ENCODE results near the gene PTPRCAP.

The PTPRCAP gene

DNA sequence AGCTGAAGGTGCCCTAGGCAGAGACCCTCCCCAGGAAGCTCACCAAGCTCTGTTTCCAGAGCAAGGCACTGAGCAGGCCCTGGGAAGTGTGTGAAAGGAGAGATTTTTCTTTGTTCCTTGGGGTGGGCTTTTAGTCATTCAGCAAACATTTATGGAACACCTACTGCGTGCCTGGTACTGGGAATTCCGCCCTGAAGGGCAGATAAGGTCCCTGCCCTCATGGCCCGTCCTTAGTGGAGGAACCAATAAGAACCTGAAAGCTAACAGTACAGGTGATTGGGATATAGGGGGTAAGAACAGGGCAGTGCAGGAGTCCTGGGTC is 27.7 kb upstream of the PTPRCAP start:
- no peak for DNase-seq

- peak; percentile 88 for DNase-seq
Observed at GRCh38 chr11:67464411-67465188, 27.1 kb upstream of the PTPRCAP start.

DNA sequence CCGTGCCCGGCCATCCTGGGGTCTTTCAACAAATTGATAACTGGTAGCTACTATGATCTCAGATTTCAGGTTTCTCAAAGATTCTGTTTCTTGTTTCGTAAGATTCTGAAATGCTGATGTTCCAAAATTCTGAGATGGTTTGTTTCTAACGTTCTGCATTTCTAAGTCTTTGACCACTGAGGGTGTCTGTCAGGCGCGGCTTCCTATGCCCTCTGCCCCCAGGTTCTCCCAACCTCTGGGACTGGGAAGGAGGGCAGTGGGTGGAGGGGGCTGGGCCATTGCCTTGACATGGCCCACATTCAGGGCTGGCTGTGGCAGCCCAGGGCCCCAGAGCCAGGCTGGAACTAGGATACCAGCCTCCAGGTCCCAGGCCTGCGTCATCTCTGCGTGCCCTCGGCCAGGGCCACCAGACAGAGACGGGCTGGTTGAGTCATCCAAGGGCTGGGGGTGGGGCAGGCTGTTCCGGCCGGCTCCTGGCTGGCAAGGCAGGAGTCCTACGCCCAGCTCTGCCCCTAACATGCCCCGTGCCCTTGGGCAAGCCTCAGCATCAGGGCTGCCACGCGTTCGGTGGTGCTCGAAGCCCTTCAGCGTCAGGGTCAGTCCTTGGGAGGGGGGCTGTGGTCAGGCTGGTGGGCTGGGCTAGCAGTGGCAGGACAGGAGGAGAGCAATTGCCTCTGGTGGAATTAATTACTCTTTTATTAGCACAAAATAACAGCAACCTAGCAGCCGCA is 26.4 kb upstream of the PTPRCAP start:
- no peak for DNase-seq

GRCh38 chr11:67463186-67463585 is 25.7 kb upstream of the PTPRCAP start:
- DNase-seq = no peak

DNA sequence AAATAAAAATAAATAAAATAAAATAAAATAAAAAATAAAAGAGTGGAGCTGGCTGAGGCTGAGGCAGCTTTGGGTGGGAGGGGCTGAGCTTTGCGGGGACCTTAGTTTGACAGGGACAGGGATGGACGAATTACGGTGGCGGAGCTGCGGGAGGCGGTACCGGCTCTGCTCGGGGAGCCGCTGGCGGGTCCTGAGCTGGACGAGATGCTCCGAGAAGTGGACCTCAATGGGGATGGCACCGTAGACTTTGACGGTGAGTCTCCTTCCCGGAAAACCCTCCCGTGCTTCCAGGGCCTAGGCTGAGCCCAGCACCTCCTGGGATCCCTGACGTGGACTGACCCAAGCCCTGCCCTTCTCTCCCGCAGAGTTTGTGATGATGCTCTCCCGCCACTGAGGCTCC is 20.8 kb upstream of the PTPRCAP start:
- no peak for DNase-seq

GRCh38 chr11:67457453-67457852 is 20.0 kb upstream of the PTPRCAP start:
- DNase-seq = no peak

DNA sequence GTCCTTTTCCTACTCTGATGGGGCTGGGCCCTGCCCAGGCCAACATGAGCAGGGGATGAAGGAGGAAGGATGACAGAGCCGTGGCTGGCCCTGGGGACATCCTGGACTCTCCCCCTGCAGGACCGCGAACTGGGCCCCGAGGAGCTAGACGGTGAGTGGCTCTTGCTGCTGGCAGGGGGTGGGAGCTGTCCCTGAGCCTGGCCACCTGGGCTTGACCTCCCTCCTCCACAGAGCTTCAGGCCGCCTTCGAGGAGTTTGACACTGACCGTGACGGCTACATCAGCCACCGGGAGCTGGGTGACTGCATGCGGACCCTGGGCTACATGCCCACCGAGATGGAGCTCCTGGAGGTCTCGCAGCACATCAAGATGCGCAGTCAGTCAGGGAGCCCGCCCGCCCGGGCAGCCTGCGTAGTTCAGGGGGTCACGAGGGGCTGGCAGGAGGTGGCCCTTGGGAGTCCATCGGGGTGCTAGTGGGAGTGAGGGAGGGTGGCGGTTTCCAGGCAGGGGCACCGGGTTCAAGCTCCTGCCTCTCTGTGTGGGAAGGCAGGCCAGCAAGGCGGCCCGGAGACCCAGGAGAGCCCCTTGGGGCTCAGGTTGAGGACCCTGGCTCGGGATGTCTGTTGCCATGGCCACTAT is 18.7 kb upstream of the PTPRCAP start:
- DNase-seq = no peak

GRCh38 chr11:67455054-67455453 is 17.6 kb upstream of the PTPRCAP start, which contains the start of gene CABP4:
TSS of gene CABP4 (plus strand) at chr11:67455354. CDS start at chr11:67455424, 70 bp downstream.
- DNase-seq = no peak

- no peak for DNase-seq
Observed at GRCh38 chr11:67453816-67454732, 16.6 kb upstream of the PTPRCAP start.

DNA sequence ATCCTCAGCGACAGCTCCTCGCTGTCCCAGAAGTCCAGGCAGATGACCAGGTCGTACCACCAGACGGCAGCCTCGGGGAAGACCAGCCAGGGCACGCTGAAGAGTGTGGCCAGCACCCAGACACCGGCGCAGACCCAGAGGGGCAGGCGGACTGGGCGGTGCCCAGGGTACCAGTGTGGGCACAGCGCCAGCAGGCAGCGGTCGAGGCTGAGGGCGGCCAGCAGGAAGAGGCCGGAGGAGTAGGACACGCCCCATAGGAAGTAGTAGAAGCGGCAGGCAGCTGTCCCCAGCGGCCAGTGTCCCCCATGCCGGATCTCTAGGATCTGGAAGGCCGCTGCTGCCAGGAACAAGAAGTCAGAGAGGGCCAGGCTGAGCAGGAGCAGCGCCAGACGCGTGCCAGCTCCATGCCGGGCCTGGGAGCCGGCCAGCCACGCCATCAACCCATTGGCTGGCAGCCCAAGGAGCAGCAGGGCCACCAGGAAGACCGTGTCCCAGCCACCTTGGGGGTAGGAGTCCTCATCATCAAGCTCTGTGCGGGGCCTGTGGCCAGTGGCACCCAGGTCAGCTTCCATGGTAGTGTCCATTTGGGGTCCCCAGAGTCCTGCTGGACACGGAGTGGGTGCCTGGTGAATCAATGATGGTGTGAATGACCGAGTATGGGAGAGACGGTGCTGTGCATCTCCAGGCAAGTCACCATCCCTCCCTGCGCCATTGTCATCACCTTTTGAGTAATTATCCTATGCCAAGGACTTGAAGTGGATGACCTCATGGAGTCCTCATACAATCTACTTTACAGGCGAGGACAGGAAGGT is 14.9 kb upstream of the PTPRCAP start, which contains the start of gene GPR152:
GPR152 (minus strand) TSS at position 589 of the 812 bp plus-strand sequence; CDS start at position 584, 5 bp downstream.
- no peak for DNase-seq

DNA sequence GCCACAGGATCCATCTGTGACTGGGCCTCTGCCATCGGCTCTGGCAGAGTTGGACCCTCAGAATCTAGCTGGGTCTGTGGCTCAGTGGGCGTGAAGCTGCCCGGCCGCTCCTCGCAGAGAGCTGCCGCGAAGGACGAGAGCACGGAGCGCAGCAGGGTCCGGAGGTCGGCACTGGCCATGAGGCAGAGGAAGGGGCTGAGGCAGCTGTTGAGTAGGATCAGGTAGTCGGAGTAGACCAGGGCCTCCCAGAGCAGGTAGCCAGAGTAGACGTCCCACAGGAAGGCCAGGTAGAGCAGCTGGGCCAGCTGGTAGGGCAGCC is 14.1 kb upstream of the PTPRCAP start:
- no peak for DNase-seq

- DNase-seq = no peak
Observed at GRCh38 chr11:67450796-67451657, 13.5 kb upstream of the PTPRCAP start.

- no peak for DNase-seq
Observed at GRCh38 chr11:67449116-67449844, 11.8 kb upstream of the PTPRCAP start.

DNA sequence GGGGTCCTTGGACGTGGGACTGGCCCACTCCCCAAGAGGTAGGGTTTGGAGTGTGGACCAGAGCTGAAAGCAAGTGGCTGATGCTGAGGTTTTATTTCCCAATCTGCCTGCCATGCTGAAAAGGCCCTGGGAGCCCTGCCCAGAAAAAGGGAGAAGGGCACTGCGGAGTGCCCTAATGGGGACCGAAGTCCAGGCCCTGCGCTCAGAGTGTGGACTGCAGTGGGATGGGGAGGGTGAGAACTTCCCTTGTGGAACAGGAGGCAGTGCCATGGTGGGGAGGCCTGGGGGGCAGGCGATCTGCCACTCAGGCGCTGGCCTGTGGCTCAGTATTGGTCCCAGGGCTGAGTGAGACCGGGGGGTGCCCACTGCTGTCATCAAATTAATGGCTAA is 10.7 kb upstream of the PTPRCAP start:
- DNase-seq = no peak

- DNase-seq = no peak
Observed at GRCh38 chr11:67445515-67445914, 8.0 kb upstream of the PTPRCAP start.

GRCh38 chr11:67442504-67443404 is 5.3 kb upstream of the PTPRCAP start:
- DNase-seq = no peak

GRCh38 chr11:67441731-67442351 is 4.4 kb upstream of the PTPRCAP start:
- DNase-seq = no peak

GRCh38 chr11:67441098-67441563 is 3.6 kb upstream of the PTPRCAP start:
- no peak for DNase-seq
